Right lobe of liver (tissue), 6 donors: ENCODE measurements around the gene LAIR1. TPM values are rescaled to one million over a fixed set of nuclear protein-coding genes. Genes with fewer than 3 reads are reported as not detected.

Experiments used
- ATAC-seq, 4 donors: fragments of 200-7000 bp; cut with Tn5 transposase; one replicate each; pipeline ENCODE4 v1.9.1; 2020; ENCODE audit warnings: mild to moderate bottlenecking in 4 of 4, moderate library complexity in 4 of 4
- DNase-seq, 3 donors: peaks; one replicate each; pipeline ENCODE4 v3.0.0-alpha.2; 2020
- H3K27ac ChIP-seq, 3 donors: fragments of 200-600 bp; one replicate each; pipeline ENCODE4 v1.8.0; 2022
- H3K27me3 ChIP-seq, 2 donors: fragments of 200-600 bp; one replicate each; pipeline ENCODE4 v1.8.0; 2022
- H3K36me3 ChIP-seq, 4 donors: fragments of 200-600 bp; sonication (generic) in 1 of 4; one replicate each; pipeline versions ENCODE4 v1.5.1 to v1.8.0; 2017 to 2022; ENCODE audit warnings: control low read depth in 1 of 4
- H3K4me1 ChIP-seq, 4 donors: fragments of 200-600 bp; sonication (generic) in 1 of 4; one replicate each; pipeline versions ENCODE4 v1.5.1 to v1.8.0; 2017 to 2022; ENCODE audit warnings: control low read depth in 1 of 4
- H3K4me3 ChIP-seq, 3 donors: fragments of 200-600 bp; one replicate each; pipeline ENCODE4 v1.8.0; 2022
- H3K9me3 ChIP-seq, 4 donors: fragments of 200-600 bp; sonication (generic) in 1 of 4; one replicate each; pipeline versions ENCODE4 v1.5.1 to v1.8.0; 2017 to 2022; ENCODE audit warnings: control low read depth in 1 of 4
- CTCF ChIP-seq, 4 donors: fragments of 200-600 bp in 3 of 4; fragments of 450-650 bp in 1 of 4; IDR thresholded peaks; one replicate each; pipeline versions ENCODE4 v1.5.1 to v1.8.0; 2016 to 2022; ENCODE audit warnings: antibody characterized with exemption in 4 of 4, mild to moderate bottlenecking in 2 of 4
- POLR2A ChIP-seq: fragments of 450-650 bp; IDR thresholded peaks from one replicate; pipeline ENCODE4 v1.6.1; 2017; ENCODE audit warnings: antibody characterized with exemption, mild to moderate bottlenecking
- WGBS: methylation state at CpG from one replicate; pipeline ENCODE4 v1.1.6; 2018; ENCODE audit warnings: low coverage, low lambda C conversion rate; ENCODE audit not compliant: insufficient coverage; ENCODE audit errors: missing lambda C conversion rate; 5-methylcytosine and 5-hydroxymethylcytosine counted together
- intact Hi-C, 2 donors: fragments of 100-400 bp; cut with DNase I; formaldehyde crosslinking; loops; one replicate each; pipeline versions ENCODE4 v1.11.2 to v1.14.1; 2022
- total RNA-seq, 6 experiments: library from RNA; depleted of rRNA in 2 of 6; stranded (reverse); fragments of >200 nt in 2 of 6; fragmentation: NEBNext Ultra II Directional in 3 of 6; extraction: Animal tissue kit (Norgen Biotek cat#: 25700) in 3 of 6; gene quantifications; one replicate each; pipeline versions ENCODE4 v1.1.0 to v1.2.4, GENCODE V29; 2016 to 2023
- donor health status: DM: no; HTN: yes; CAD: no.
- donor health status: DM: no; HTN: no; CAD: no.
- donor health status: DM: no; HTN: no; CAD: no.
- donor health status: DM: no; HTN: yes; CAD: no.
- donor health status: DM: no; HTN: yes; CAD: no.

The LAIR1 gene
- total RNA-seq, 6 experiments from 2014 or later: 2.9 to 15.3 (median 4.9) TPM

GRCh38 chr19:54335979-54336892, 28.5 kb downstream of the LAIR1 start:
- no peak overlapping the region for H3K27ac ChIP-seq
- ATAC-seq: peak in 1 of 4 donors; percentile 55
- H3K36me3 ChIP-seq: no peaks in the 10 kb centered on the region
- TF ChIP-seq CTCF (IDR thresholded peaks at IDR 0.05) (no peak), POLR2A (no peak)
- intact Hi-C loops: no loop called here
- 50% methylated on average over 10 of the region's 12 CpGs for WGBS
- H3K27me3 ChIP-seq: no peaks in the 10 kb centered on the region
- no peaks in the 10 kb centered on the region for H3K4me1 ChIP-seq
- no peak overlapping the region for H3K4me3 ChIP-seq
- H3K9me3 ChIP-seq: no peaks in the 10 kb centered on the region
- DNase-seq: peak in 1 of 3 donors; percentile 45

- intact Hi-C loops: no loop called here
- TF ChIP-seq POLR2A (no peak), CTCF (IDR thresholded peaks at IDR 0.05) (no peak)
- no peaks in the 10 kb centered on the region for H3K27me3 ChIP-seq
- no peaks in the 10 kb centered on the region for H3K36me3 ChIP-seq
- H3K9me3 ChIP-seq: no peaks in the 10 kb centered on the region
- WGBS: 29% methylated on average over 5 of the region's 5 CpGs
- ATAC-seq: peak in 2 of 4 donors; percentile 23 to 39
- H3K27ac ChIP-seq: no peak overlapping the region
- no peak for DNase-seq
- H3K4me1 ChIP-seq: no peaks in the 10 kb centered on the region
- no peak overlapping the region for H3K4me3 ChIP-seq
Observed at GRCh38 chr19:54335164-54335563, 29.6 kb downstream of the LAIR1 start.

DNA sequence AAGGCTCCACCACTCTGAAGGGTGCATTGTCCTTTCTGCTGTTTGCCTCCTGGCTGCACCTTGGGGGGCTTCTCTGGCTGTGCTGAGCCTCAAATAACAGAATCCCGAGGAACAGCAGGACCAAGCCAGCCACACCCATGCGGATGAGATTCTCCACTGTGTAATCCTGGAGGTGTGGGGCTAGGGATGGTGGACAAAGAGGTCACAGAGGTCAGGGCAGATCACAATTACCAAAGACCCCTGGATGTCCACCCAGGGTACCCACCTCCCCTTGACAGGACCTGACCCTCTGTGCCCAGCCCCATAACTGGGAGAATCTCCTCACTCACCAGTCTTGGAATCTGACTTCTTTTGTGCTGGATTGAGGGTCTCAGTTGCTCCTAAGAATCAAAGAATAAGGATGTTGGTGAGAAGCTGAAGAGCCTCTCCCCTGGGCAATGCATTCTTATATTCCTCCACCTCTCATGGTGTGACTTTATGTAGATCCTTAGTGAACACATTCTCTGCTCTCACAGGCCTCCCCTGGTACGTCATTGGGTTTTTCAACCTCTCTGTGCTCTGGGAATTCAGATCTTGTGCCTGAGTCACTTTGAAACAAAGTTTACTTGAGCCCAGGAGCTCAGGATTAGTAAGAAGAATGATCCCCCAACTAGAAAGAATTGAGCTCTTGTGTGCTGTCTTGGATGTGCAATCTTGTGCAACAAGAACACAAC, 31.0 kb downstream of the LAIR1 start:
- no peak for TF ChIP-seq CTCF (IDR thresholded peaks at IDR 0.05)
- TF ChIP-seq POLR2A: no peak
- Histone ChIP-seq H3K4me1 (no peaks in the 10 kb centered on the region), H3K9me3 (no peaks in the 10 kb centered on the region), H3K27ac (no peak overlapping the region), H3K27me3 (no peaks in the 10 kb centered on the region), H3K4me3 (no peak overlapping the region), H3K36me3 (no peaks in the 10 kb centered on the region)
- no CpG with 5 or more reads among the region's 3 CpGs for WGBS
- ATAC-seq: no peak
- intact Hi-C loops: no loop called here
- no peak for DNase-seq

DNA sequence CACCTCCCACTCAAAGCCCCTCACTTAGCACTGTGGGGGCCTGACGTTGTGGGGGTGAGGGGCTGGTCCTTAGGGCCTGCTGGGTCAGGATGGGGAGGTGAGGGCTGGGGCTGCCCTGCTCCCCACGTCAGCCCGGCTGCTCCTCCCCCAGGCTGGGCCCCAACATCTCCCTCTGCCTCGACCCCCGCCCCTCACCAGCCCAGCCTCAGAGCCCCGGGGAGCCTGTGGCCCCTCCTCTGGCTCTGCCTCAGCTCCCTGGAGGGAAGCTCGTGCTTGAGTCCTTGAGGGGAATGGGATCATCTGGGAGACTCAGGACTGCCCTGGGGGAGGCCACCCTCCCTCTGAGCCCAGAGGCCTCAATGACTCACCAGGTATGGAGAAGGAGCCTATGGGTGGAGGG, 32.6 kb downstream of the LAIR1 start:
- no peak for TF ChIP-seq POLR2A
- no peak for TF ChIP-seq CTCF (IDR thresholded peaks at IDR 0.05)
- intact Hi-C loops: no loop called here
- Histone ChIP-seq H3K36me3 (no peaks in the 10 kb centered on the region), H3K4me3 (no peak overlapping the region), H3K27me3 (no peaks in the 10 kb centered on the region), H3K9me3 (no peaks in the 10 kb centered on the region), H3K4me1 (no peaks in the 10 kb centered on the region), H3K27ac (no peak overlapping the region)
- ATAC-seq (peak in 1 of 4 donors; percentile 24), DNase-seq (no peak)
- no CpG with 5 or more reads among the region's 7 CpGs for WGBS
